Activated CD4-positive, alpha-beta T cell treated with anti-CD3 and anti-CD28 coated beads, Interleukin-2, amount 50 U/mL, for 16 hours (primary cell): ENCODE data around the gene PFN2.
A peak's percentile ranks its signal among the peaks of the same experiment; 100 is the strongest.
"Not testable (repeated sequence)": the region's sequence is repeated elsewhere in the genome, so short reads cannot be mapped to it uniquely, and the experiment has no call there.

Source experiments
- DNase-seq: peaks from one replicate; pipeline ENCODE4 v3.0.0-alpha.2; 2020

Gene PFN2

GRCh38 chr3:149967086-149967685 lies 3.5 kb downstream of the PFN2 start:
- DNase-seq: peak; percentile 40

DNA sequence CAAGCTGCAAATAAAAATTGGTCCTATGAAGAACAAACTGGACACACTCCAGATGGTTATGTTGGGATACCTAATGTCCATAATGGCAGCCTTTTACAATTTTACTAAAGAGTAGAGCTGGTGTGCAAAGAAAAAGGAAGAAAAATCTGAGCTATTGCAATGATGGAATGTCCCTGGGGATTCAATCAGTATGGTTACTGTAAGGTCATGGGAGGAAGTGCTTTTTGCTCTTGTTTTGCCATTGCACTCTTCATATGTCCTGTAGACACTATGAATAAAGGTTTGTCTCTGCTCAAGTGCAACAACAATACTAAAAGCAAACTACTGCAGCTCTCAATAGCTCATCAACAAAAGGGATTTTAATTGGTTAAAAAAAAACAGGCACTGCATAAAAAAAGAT lies 5.4 kb downstream of the PFN2 start:
- no peak for DNase-seq

- no peak for DNase-seq
Observed at GRCh38 chr3:149964291-149964690, 6.4 kb downstream of the PFN2 start.

DNA sequence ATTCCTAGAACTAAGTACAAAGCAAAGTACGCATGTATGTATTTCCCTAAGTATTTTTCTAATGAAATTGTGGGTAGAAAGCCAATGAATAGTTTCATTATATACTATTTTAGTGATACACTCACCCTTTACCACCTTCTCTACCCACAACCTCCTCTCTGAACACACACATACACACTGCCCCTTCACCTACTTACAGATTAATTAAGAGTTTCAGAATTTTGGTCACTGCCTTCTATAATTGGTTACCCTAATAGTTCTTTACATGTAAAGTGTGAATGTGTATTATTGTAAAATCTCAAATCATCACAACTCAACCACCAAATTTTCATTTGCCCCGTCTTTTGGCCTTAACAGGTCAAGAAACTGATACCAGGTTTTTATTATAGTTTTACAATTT lies 7.2 kb downstream of the PFN2 start:
- DNase-seq: no peak

DNA sequence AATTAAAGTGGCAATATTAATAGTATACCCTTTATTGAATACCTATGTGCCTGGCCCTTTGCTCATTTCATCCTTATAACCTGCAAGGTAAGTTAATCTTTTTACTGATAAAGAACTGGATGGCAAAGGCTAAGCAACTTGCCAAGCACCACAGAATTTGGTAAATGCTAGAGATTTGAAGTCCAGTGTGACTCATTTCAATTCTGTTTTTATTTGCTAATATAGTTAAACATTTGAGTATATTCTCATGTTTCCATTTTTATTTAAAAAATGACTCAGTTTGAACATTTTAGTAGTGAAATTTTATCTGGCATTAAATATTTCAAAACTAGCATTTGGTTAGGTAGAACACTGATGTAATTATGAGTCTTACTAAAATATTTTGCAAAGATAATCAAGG lies 11.3 kb downstream of the PFN2 start:
- no peak for DNase-seq

DNA sequence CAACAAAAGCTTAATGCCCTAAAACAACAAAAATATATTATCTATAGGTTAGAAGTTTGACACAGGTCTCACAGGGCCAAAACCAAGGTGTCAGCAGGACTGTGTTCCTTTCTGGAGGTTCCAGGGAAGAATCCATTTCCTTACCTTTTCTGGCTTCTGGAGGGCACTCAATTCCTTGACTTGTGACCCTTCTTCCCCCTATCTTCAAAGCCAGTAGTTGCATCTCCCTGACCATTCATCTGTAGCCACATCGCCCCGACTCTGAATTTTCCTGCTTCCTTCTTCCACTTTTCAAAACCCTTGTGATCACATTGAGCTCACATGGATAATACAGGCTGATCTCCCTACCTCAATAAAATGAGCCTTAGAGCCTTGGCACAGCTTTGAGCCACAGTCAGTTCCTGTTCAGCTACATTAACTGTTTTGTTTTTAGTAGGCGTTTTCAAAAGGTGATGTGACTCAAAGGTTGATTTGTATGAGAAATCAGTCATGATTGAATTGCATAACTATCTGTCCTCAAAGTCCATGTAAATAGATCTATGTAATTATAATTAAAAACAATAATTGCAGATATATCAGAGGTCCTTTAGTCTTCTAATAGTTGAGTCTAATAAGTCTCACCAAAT lies 12.4 kb downstream of the PFN2 start:
- DNase-seq: peak; percentile 56

GRCh38 chr3:149957361-149958125 lies 13.2 kb downstream of the PFN2 start:
- DNase-seq: no peak

DNA sequence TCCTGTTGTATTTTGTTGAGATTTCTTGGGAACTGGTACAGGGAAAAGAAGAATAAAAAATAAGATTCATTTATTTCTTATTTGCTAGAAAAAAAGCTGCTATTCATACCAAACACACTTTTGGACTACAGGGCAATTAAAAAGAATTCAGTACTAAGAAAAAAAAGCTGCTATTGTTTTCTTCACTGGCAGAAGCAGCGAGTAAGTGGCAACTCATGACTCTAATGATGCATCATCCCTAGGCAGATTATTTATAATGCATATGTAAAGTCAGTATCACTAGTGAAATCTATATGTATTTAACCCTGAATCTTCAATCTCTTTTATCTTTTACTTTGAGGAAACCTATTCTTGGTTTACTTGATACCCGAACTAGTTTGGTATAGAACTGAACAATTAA lies 15.2 kb downstream of the PFN2 start:
- DNase-seq: no peak

DNA sequence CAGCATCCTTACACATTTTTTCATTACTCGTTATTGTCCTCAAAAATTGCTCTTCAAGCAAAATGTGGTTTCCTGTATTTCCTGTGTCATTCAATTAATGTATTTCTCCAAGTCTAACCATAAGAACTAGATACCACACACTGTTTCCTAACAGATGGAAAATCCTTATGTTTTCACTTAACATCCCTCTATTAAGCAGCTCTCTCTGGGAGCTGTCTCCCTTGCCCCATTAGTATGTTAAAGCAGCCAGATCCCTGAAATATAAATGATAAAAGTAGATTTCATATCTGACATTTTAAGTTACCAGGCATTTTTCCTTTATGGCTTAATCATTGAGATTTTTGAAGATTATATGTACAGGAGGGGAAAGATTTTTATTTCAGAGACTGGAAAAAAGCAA lies 15.9 kb downstream of the PFN2 start:
- DNase-seq: no peak

DNA sequence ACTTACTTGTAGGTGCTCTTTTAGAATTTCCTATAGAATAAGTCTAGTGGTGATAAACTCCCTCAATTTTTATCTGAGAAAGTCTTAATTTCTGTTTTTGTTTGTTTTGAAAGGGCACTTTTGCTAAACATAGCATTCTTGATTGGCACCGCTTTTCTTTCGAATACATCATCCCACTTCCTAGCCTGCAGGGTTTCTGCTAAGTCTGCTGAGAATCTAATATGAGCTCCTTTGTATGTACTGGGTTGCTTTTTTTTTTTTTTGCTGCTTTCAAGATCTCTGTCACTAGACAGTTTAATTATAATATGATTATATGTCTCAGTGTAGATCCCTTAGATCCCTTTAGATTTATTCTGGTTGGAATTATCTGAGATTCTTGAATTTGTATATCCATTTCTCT lies 21.5 kb downstream of the PFN2 start:
- no peak for DNase-seq

DNA sequence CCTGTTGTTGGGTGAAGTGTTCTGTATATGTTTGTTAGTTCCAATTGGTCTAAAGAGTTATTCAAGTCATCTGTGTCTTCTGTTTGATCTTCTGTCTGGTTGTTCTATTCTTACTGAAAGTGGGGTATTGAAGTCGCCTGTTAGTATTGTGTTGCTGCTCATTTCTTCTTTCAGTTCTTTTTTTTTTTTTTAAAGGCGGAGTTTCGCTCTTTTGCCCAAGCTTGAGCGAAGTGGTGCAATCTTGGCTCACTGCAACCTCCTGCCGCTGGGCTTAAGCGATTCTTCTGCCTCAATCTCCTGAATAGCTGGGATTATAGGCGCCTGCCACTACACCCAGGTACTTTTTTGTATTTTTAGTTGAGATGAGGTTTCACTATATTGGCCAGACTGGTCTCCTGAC lies 23.5 kb downstream of the PFN2 start:
- no peak for DNase-seq

DNA sequence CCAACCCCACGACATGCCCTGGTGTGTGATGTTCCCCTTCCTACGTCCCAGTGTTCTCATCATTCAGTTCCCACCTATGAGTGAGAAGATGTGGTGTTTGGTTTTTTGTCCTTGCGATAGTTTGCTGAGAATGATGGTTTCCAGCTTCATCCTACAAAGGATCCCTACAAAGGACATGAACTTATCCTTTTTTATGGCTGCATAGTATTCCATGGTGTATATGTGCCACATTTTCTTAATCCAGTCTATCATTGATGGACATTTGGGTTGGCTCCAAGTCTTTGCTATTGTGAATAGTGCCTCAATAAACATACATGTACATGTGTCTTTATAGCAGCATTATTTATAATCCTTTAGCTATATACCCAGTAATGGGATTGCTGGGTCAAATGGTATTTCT lies 26.7 kb downstream of the PFN2 start:
- DNase-seq: not testable (repeated sequence)

GRCh38 chr3:149942409-149942808 lies 28.3 kb downstream of the PFN2 start:
- no peak for DNase-seq

DNA sequence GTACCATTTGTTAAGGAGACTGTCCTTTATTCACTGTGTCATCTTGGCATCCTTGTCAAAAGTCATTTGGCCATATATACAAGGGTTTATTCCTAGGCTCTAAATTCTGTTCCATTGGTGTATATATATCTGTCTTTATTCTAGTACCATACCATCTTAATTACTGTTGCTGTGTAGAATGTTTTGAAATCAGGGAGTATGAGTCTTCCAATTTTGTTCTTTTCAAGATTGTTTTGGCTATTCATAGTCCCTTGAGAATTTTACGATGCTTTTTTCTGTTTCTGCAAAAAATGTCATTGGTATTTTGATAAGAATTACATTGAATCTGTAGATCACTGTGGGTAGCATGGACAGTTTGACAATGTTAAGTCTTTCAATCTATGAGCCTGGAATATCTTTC lies 28.7 kb downstream of the PFN2 start:
- DNase-seq: no peak

DNA sequence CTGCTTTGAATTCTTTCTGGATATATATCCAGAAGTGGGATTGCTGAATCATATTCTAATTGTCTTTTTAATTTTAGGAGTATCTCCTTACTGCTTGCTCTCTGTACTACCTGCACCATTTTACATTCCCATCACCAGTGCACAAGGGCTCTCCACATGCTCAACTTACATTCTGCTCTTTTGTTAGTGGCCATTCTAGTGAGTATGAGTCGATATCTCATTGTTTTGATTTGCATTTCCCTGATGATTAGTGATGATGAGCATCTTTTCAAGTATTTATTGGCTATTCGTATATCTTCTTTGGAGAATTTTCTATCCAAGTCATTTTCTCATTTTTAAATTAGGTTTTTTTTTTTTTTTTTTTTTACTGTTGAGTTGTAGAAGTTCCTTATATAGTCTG lies 29.5 kb downstream of the PFN2 start:
- DNase-seq: no peak

- DNase-seq: not testable (repeated sequence)
Observed at GRCh38 chr3:149938392-149939055, 32.2 kb downstream of the PFN2 start.

DNA sequence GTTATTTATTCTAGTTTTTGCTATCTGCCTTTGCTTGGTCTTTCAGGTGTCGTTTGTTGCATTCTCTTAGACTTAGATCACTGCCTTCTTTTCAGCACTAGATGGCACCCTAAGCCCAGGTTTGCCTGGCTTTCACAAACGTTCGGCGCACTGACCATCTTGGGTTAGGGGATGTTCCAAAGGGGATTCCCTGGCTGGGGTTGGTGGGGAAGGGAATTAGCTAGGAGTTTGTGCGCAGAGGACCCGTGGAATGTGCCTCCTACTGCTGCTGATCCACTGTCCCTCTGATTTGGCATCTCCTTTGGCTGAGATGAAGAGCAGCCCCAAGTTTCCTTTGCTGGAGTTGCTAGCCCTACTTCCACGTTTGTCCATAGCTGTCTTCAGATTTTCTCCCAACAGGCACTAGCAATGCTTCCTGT lies 33.9 kb downstream of the PFN2 start:
- DNase-seq: peak; percentile 51

DNA sequence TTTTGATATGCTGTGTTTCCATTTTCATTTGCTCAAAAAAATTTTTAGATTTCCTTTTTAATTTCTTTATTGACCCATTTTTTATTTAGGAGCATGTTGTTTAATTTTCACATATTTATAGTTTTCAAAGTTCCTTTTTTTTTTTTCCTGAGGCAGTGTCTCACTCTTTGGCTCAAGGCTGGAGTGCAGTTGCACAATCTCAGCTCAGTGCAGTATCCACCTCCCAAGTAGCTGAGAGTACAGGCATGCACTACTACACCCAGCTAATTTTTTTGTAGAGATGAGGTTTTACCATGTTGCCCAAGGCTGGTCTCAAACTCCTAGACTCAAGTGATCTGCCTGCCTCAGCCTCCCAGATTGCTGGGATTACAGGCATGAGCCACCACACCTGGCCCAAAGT lies 36.2 kb downstream of the PFN2 start:
- DNase-seq: no peak

DNA sequence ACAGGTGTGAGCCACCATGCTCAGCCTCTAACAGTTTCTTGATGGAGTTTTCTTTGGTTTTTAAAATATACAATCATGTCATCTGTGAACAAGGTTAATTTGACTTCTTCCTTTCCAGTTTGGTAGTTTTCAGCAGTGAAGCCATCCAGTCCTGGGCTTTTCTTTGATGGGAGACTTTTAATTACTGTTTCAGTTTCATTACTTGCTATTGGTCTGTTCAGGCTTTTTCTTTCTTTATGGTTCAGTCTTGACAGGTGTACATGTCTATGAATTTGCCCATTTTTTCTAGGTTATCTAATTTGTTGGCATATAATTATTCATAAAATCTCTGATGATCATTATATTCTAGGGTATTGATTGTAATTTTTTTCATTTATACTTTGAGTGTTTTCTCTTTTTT lies 36.8 kb downstream of the PFN2 start:
- no peak for DNase-seq

DNA sequence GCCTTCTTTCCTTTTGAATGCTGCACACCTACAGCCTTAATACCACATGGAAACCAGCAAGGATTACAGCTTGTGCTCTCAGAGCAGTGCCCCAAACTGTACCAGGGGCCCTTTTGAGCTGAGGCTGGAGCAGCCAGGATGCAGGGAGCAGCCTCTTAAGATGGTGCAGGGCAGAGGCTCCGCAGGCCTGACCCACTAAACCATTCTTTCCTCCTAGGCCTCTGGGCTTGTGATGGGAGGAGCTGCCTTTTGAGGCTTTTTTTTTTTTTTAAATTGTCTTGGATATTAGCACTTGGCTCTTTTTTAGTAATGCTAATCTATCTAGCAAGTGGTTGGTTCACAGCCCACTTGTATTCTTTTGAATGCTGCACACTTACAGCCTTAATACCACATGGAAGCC lies 37.7 kb downstream of the PFN2 start:
- no peak for DNase-seq

DNA sequence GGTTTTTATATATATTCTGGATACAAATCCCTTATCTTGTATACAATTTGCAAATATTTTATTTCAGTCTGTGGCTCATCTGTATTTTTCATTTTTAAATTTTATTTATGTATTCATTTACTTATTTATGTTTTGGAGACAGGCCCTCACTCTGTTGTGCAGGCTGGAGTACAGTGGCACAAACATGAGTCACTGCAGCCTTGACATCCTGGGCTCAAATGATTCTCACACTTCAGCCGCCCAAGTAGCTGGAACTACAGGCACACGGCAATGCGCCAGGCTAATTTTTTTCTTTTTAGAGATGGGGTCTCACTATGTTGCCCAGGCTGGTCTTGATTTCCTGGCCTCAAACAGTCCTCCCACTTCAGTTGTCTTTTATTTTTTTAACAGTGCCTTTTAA lies 50.6 kb downstream of the PFN2 start:
- DNase-seq: no peak

GRCh38 chr3:149919509-149919908 lies 51.2 kb downstream of the PFN2 start:
- DNase-seq: no peak

GRCh38 chr3:149917124-149917667 lies 53.5 kb downstream of the PFN2 start:
- DNase-seq: no peak
